Esophagus mucosa (tissue), 1 donor: ENCODE data around the gene MORF4L2. TPM values are rescaled to one million over a fixed set of nuclear protein-coding genes. Genes with fewer than 3 reads are reported as not detected.
"Not testable (repeated sequence)": the region's sequence is repeated elsewhere in the genome, so short reads cannot be mapped to it uniquely, and the experiment has no call there.

ENCODE experiments used
- ATAC-seq: fragments of 200-7000 bp; cut with Tn5 transposase; one replicate; pipeline ENCODE4 v1.9.1; 2020
- total RNA-seq: library from RNA; stranded (reverse); gene quantifications from one replicate; pipeline ENCODE4 v1.2.4, GENCODE V29; 2023
- donor health status: DM: yes; HTN: yes; CAD: no.

The MORF4L2 gene
- total RNA-seq, 1 donor from 2014 or later, result 166 TPM

- ATAC-seq, result no peak
Observed at GRCh38 chrX:103678199-103678993, 8.1 kb downstream of the MORF4L2 start.

- no peak for ATAC-seq
Observed at GRCh38 chrX:103674531-103675454, 11.7 kb downstream of the MORF4L2 start.

GRCh38 chrX:103669745-103670144 lies 16.8 kb downstream of the MORF4L2 start:
- ATAC-seq, result no peak

GRCh38 chrX:103666202-103667107 lies 20.0 kb downstream of the MORF4L2 start:
- ATAC-seq, result no peak

GRCh38 chrX:103663981-103664762 lies 22.3 kb downstream of the MORF4L2 start:
- ATAC-seq, result no peak

GRCh38 chrX:103659460-103659859 lies 27.0 kb downstream of the MORF4L2 start:
- not testable (repeated sequence) for ATAC-seq

- no peak for ATAC-seq
Observed at GRCh38 chrX:103658681-103659433, 27.6 kb downstream of the MORF4L2 start.

GRCh38 chrX:103657066-103657465 lies 29.4 kb downstream of the MORF4L2 start:
- not testable (repeated sequence) for ATAC-seq

- ATAC-seq, result no peak
Observed at GRCh38 chrX:103656617-103657016, 29.9 kb downstream of the MORF4L2 start.

GRCh38 chrX:103655230-103656000 lies 31.1 kb downstream of the MORF4L2 start:
- ATAC-seq, result not testable (repeated sequence)

- no peak for ATAC-seq
Observed at GRCh38 chrX:103651151-103651773, 35.2 kb downstream of the MORF4L2 start.

GRCh38 chrX:103647630-103648029 lies 38.9 kb downstream of the MORF4L2 start:
- no peak for ATAC-seq

- ATAC-seq, result no peak
Observed at GRCh38 chrX:103644125-103644524, 42.4 kb downstream of the MORF4L2 start.

GRCh38 chrX:103640401-103641155 lies 45.9 kb downstream of the MORF4L2 start:
- no peak for ATAC-seq

- not testable (repeated sequence) for ATAC-seq
Observed at GRCh38 chrX:103638479-103639346, 47.8 kb downstream of the MORF4L2 start.

- no peak for ATAC-seq
Observed at GRCh38 chrX:103637604-103638338, 48.7 kb downstream of the MORF4L2 start.

- no peak for ATAC-seq
Observed at GRCh38 chrX:103635436-103635835, 51.1 kb downstream of the MORF4L2 start.
